HEK293 (cell line): ENCODE results near the gene ZNF429.

Source experiments
- CTCF ChIA-PET: fragments of 350-600 bp; formaldehyde crosslinking; extraction: SDS; loops from one replicate; lab custom pipeline; 2021; ENCODE audit warnings: antibody characterized with exemption; lab: Yijun Ruan, JAX
- POLR2A ChIA-PET: fragments of 300-600 bp; formaldehyde crosslinking; extraction: SDS; loops from one replicate; lab custom pipeline; 2020; ENCODE audit warnings: antibody characterized with exemption, inconsistent platforms; lab: Yijun Ruan, JAX
- H3K27ac ChIP-seq: fragments of 200-500 bp; sonication (Bioruptor generic); 2 replicates; pipeline ENCODE4 v1.5.1; 2014; ENCODE audit warnings: low read depth, low read length, control low read depth, inconsistent platforms; ENCODE audit errors: extremely low read depth
- H3K36me3 ChIP-seq, 2 experiments: fragments of 200-500 bp in 1 of 2; sonication (Bioruptor generic) in 1 of 2; 1 replicate in 1 of 2; 2 replicates in 1 of 2; pipeline ENCODE4 v1.5.1; 2014 to 2017; ENCODE audit warnings: inconsistent platforms in 2 of 2, low read length in 2 of 2; ENCODE audit not compliant: control insufficient read depth in 2 of 2, insufficient read depth in 1 of 2
- H3K4me1 ChIP-seq: fragments of 200-500 bp; sonication (Bioruptor generic); 2 replicates; pipeline ENCODE4 v1.5.1; 2014; ENCODE audit warnings: mild to moderate bottlenecking, low read length, inconsistent platforms; ENCODE audit not compliant: control insufficient read depth, insufficient read depth
- H3K4me3 ChIP-seq: 2 replicates; pipeline ENCODE4 v1.5.1; 2011; ENCODE audit warnings: low read depth, mild to moderate bottlenecking, control low read depth, low read length, moderate library complexity
- H3K9me3 ChIP-seq: fragments of 200-500 bp; sonication (Bioruptor generic); 2 replicates; pipeline ENCODE4 v1.5.1; 2014; ENCODE audit warnings: low read depth, low read length, inconsistent platforms; ENCODE audit not compliant: control insufficient read depth, insufficient read depth
- EGR2 ChIP-seq: fragments of 450-650 bp; formaldehyde crosslinking; IDR thresholded peaks from 2 replicates; pipeline ENCODE4 v1.5.1; 2016; ENCODE audit warnings: low read depth, missing biosample characterization, missing genetic modification characterization
- GLI2 ChIP-seq: fragments of 450-650 bp; formaldehyde crosslinking; IDR thresholded peaks from 2 replicates; pipeline ENCODE4; 2017; ENCODE audit warnings: missing biosample characterization, missing genetic modification characterization, low read depth, borderline replicate concordance
- KLF17 ChIP-seq: fragments of 450-650 bp; formaldehyde crosslinking; IDR thresholded peaks from 2 replicates; pipeline ENCODE4 v1.5.1; 2016; ENCODE audit warnings: missing biosample characterization, missing genetic modification characterization
- KLF8 ChIP-seq: fragments of 450-650 bp; formaldehyde crosslinking; IDR thresholded peaks from 2 replicates; pipeline ENCODE4 v1.5.1; 2016; ENCODE audit warnings: missing biosample characterization, missing genetic modification characterization
- OVOL3 ChIP-seq: fragments of 450-650 bp; formaldehyde crosslinking; IDR thresholded peaks from 2 replicates; pipeline ENCODE4 v1.5.1; 2016; ENCODE audit warnings: missing biosample characterization, missing genetic modification characterization
- RBAK ChIP-seq: fragments of 450-650 bp; formaldehyde crosslinking; IDR thresholded peaks from 2 replicates; pipeline ENCODE4 v1.5.1; 2016; ENCODE audit warnings: missing biosample characterization, missing genetic modification characterization
- WT1 ChIP-seq: fragments of 450-650 bp; formaldehyde crosslinking; IDR thresholded peaks from 2 replicates; pipeline ENCODE4 v1.5.1; 2016; ENCODE audit warnings: missing biosample characterization, missing genetic modification characterization
- ZBTB21 ChIP-seq: fragments of 450-650 bp; formaldehyde crosslinking; IDR thresholded peaks from 2 replicates; pipeline ENCODE4 v1.5.1; 2017; ENCODE audit warnings: missing biosample characterization, missing genetic modification characterization
- ZBTB48 ChIP-seq: fragments of 450-650 bp; formaldehyde crosslinking; IDR thresholded peaks from 2 replicates; pipeline ENCODE4 v1.5.1; 2016; ENCODE audit warnings: missing biosample characterization, missing genetic modification characterization
- ZIC2 ChIP-seq: fragments of 450-650 bp; formaldehyde crosslinking; IDR thresholded peaks from 2 replicates; pipeline ENCODE4 v1.5.1; 2016; ENCODE audit warnings: missing biosample characterization, missing genetic modification characterization
- ZNF146 ChIP-seq: fragments of 450-650 bp; formaldehyde crosslinking; IDR thresholded peaks from 2 replicates; pipeline ENCODE4 v1.5.1; 2016; ENCODE audit warnings: missing biosample characterization, missing genetic modification characterization
- ZNF175 ChIP-seq: fragments of 450-650 bp; formaldehyde crosslinking; IDR thresholded peaks from 2 replicates; pipeline ENCODE4 v1.5.1; 2016; ENCODE audit warnings: missing biosample characterization, missing genetic modification characterization
- ZNF184 ChIP-seq: fragments of 450-650 bp; IDR thresholded peaks from 2 replicates; pipeline ENCODE4 v1.5.1; 2018; ENCODE audit warnings: missing biosample characterization, mild to moderate bottlenecking, missing genetic modification characterization
- ZNF2 ChIP-seq: fragments of 450-650 bp; formaldehyde crosslinking; IDR thresholded peaks from 2 replicates; pipeline ENCODE4 v1.5.1; 2016; ENCODE audit warnings: missing biosample characterization, missing genetic modification characterization
- ZNF239 ChIP-seq: fragments of 450-650 bp; formaldehyde crosslinking; IDR thresholded peaks from 2 replicates; pipeline ENCODE4 v1.5.1; 2016; ENCODE audit warnings: missing biosample characterization, missing genetic modification characterization
- ZNF248 ChIP-seq: fragments of 450-650 bp; formaldehyde crosslinking; IDR thresholded peaks from 2 replicates; pipeline ENCODE4 v1.5.1; 2017; ENCODE audit warnings: missing biosample characterization, missing genetic modification characterization
- ZNF302 ChIP-seq: fragments of 450-650 bp; formaldehyde crosslinking; IDR thresholded peaks from 2 replicates; pipeline ENCODE4 v1.5.1; 2016; ENCODE audit warnings: missing biosample characterization, missing genetic modification characterization, low read depth
- ZNF398 ChIP-seq: fragments of 450-650 bp; formaldehyde crosslinking; IDR thresholded peaks from 2 replicates; pipeline ENCODE4 v1.5.1; 2017; ENCODE audit warnings: missing biosample characterization, missing genetic modification characterization
- ZNF654 ChIP-seq: fragments of 450-650 bp; formaldehyde crosslinking; IDR thresholded peaks from 2 replicates; pipeline ENCODE4 v1.5.1; 2016; ENCODE audit warnings: low read depth, missing biosample characterization, missing genetic modification characterization
- ZNF830 ChIP-seq: fragments of 450-650 bp; IDR thresholded peaks from 2 replicates; pipeline ENCODE4 v1.5.0; 2018; ENCODE audit warnings: missing biosample characterization, missing genetic modification characterization, low read depth, mild to moderate bottlenecking, moderate library complexity
- TF ChIP-seq, protein P1 (sequence below): fragments of 450-650 bp; formaldehyde crosslinking; IDR thresholded peaks from 2 replicates; pipeline ENCODE4 v1.5.1; 2016; ENCODE audit warnings: missing biosample characterization, missing genetic modification characterization
- TF ChIP-seq, protein P2 (sequence below): fragments of 450-650 bp; formaldehyde crosslinking; IDR thresholded peaks from 2 replicates; pipeline ENCODE4 v1.5.1; 2016; ENCODE audit warnings: missing biosample characterization, missing genetic modification characterization
- TF ChIP-seq, protein P3 (sequence below): fragments of 450-650 bp; formaldehyde crosslinking; IDR thresholded peaks from 2 replicates; pipeline ENCODE4 v1.5.1; 2016; ENCODE audit warnings: missing biosample characterization, missing genetic modification characterization

ZNF429 gene

GRCh38 chr19:21588065-21588601 is 82.7 kb downstream of the ZNF429 start (continued):
- TF ChIP-seq GLI2 (tag by site-specific recombination) (no peak), ZNF654 (tag by site-specific recombination) (no peak), ZBTB21 (tag by site-specific recombination) (no peak), ZNF175 (tag by site-specific recombination) (no peak), OVOL3 (tag by site-specific recombination) (no peak), KLF8 (no peak), ZNF184 (tag by site-specific recombination) (no peak), ZNF398 (tag by site-specific recombination) (no peak), EGR2 (tag by site-specific recombination) (no peak), WT1 (tag by site-specific recombination) (no peak), ZNF239 (tag by site-specific recombination) (no peak)
- TF ChIP-seq, protein P1, sequence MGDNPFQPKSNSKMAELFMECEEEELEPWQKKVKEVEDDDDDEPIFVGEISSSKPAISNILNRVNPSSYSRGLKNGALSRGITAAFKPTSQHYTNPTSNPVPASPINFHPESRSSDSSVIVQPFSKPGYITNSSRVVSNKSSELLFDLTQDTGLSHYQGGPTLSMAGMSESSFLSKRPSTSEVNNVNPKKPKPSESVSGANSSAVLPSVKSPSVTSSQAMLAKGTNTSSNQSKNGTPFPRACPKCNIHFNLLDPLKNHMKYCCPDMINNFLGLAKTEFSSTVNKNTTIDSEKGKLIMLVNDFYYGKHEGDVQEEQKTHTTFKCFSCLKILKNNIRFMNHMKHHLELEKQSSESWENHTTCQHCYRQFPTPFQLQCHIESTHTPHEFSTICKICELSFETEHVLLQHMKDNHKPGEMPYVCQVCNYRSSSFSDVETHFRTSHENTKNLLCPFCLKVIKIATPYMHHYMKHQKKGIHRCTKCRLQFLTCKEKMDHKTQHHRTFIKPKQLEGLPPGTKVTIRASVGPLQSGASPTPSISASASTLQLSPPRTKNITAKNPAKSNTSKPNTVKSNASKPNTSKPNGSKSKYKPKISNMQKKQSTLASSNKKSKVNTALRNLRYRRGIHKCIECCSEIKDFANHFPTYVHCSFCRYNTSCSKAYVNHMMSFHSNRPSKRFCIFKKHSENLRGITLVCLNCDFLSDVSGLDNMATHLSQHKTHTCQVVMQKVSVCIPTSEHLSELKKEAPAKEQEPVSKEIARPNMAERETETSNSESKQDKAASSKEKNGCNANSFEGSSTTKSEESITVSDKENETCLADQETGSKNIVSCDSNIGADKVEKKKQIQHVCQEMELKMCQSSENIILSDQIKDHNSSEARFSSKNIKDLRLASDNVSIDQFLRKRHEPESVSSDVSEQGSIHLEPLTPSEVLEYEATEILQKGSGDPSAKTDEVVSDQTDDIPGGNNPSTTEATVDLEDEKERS (tag by site-specific recombination), result no peak

DNA sequence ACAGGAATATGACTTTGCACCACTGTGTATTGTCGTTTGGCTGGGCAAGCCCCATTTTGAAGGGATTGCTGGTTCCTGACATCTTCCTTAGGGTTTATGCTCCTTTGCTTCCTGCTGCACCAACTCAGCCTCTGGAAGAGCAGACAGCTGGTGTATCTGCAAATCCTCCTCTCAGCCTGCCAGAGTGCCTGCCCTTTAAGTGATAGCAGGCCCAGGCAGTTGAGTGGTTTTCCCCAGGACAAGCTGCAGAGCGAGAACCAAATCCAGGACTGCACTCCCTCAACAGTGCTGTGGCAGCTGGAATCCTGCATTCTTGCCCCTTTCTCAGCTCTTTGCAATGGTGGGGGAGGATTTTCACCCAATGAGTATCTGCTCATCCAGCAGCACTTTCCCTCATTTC is 85.5 kb downstream of the ZNF429 start:
- ChIA-PET CTCF (no interaction called here), POLR2A (no interaction called here)
- no peaks in the 10 kb centered on the region for H3K36me3 ChIP-seq
- H3K27ac ChIP-seq, result no peak overlapping the region
- no peak overlapping the region for H3K4me3 ChIP-seq
- no peaks in the 10 kb centered on the region for H3K9me3 ChIP-seq
- no peak for TF ChIP-seq ZIC2 (tag by site-specific recombination)
- TF ChIP-seq KLF17 (tag by site-specific recombination), result no peak
- no peak for TF ChIP-seq ZBTB48
- no peak for TF ChIP-seq ZNF302 (tag by site-specific recombination)
- TF ChIP-seq, protein P2, sequence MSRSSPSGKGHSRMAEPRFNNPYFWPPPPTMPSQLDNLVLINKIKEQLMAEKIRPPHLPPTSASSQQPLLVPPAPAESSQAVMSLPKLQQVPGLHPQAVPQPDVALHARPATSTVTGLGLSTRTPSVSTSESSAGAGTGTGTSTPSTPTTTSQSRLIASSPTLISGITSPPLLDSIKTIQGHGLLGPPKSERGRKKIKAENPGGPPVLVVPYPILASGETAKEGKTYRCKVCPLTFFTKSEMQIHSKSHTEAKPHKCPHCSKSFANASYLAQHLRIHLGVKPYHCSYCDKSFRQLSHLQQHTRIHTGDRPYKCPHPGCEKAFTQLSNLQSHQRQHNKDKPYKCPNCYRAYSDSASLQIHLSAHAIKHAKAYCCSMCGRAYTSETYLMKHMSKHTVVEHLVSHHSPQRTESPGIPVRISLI (tag by site-specific recombination), result no peak
- H3K4me1 ChIP-seq, result no peaks in the 10 kb centered on the region

DNA sequence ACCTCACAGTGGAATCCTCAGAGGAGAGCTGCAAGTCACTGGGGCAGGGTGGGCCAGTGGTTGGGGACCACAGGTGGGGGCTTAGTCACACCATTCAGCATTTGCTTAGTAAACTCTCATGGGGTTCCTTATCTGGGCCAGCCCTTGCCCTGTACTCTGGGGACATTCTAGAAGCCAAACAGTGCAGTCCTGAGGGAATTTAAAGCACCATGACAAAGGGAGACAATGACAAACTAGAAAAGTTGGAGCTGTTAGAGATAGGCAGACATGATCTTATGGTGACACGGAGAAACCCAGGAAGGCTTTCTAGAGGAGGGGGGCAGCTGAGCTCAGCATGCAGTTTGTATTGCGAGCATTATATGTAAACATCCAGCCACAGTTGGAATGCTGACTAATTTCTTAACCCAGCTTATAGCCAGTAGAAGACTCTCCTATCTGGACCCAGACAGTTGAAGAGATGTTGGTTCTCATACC is 87.6 kb downstream of the ZNF429 start:
- POLR2A ChIA-PET, result no interaction called here
- CTCF ChIA-PET, result no interaction called here
- Histone ChIP-seq H3K9me3 (no peaks in the 10 kb centered on the region), H3K4me1 (no peaks in the 10 kb centered on the region), H3K36me3 (no peaks in the 10 kb centered on the region), H3K27ac (no peak overlapping the region), H3K4me3 (no peak overlapping the region)
- no peak for TF ChIP-seq ZNF248 (tag by site-specific recombination)
- TF ChIP-seq ZNF146 (tag by site-specific recombination), result no peak
- no peak for TF ChIP-seq ZNF830
- TF ChIP-seq, protein P3, sequence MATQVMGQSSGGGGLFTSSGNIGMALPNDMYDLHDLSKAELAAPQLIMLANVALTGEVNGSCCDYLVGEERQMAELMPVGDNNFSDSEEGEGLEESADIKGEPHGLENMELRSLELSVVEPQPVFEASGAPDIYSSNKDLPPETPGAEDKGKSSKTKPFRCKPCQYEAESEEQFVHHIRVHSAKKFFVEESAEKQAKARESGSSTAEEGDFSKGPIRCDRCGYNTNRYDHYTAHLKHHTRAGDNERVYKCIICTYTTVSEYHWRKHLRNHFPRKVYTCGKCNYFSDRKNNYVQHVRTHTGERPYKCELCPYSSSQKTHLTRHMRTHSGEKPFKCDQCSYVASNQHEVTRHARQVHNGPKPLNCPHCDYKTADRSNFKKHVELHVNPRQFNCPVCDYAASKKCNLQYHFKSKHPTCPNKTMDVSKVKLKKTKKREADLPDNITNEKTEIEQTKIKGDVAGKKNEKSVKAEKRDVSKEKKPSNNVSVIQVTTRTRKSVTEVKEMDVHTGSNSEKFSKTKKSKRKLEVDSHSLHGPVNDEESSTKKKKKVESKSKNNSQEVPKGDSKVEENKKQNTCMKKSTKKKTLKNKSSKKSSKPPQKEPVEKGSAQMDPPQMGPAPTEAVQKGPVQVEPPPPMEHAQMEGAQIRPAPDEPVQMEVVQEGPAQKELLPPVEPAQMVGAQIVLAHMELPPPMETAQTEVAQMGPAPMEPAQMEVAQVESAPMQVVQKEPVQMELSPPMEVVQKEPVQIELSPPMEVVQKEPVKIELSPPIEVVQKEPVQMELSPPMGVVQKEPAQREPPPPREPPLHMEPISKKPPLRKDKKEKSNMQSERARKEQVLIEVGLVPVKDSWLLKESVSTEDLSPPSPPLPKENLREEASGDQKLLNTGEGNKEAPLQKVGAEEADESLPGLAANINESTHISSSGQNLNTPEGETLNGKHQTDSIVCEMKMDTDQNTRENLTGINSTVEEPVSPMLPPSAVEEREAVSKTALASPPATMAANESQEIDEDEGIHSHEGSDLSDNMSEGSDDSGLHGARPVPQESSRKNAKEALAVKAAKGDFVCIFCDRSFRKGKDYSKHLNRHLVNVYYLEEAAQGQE (tag by site-specific recombination), result no peak
- no peak for TF ChIP-seq RBAK (tag by site-specific recombination)
- TF ChIP-seq ZNF2, result no peak
